Naive B cell (primary cell): ENCODE results near the gene OR2B6. TPM values are rescaled to one million over a fixed set of nuclear protein-coding genes. Genes with fewer than 3 reads are reported as not detected.
"Not testable (repeated sequence)": the region's sequence is repeated elsewhere in the genome, so short reads cannot be mapped to it uniquely, and the experiment has no call there.

Source experiments
- ATAC-seq, 2 donors: fragments of 150-1000 bp; cut with Tn5 transposase; 2 replicates each; pipeline ENCODE4 v1.10.0; 2021; ENCODE audit warnings: low read depth in 2 of 2, mild to moderate bottlenecking in 2 of 2, moderate library complexity in 2 of 2
- DNase-seq: peaks from one replicate; pipeline ENCODE4 v3.0.0; 2022
- H3K27ac Mint-ChIP-seq, 6 donors: one replicate each; pipeline ENCODE4 v1.8.0; 2020 to 2022; ENCODE audit warnings: mild to moderate bottlenecking in 6 of 6, mixed read lengths in 6 of 6, moderate library complexity in 5 of 6, inconsistent platforms in 2 of 6
- H3K27me3 Mint-ChIP-seq, 3 donors: one replicate each; pipeline ENCODE4 v1.8.0; 2021 to 2022; ENCODE audit warnings: mixed read lengths in 3 of 3, mild to moderate bottlenecking in 1 of 3
- H3K36me3 Mint-ChIP-seq, 2 donors: one replicate each; pipeline ENCODE4 v1.8.0; 2020 to 2022; ENCODE audit warnings: mixed read lengths in 2 of 2, inconsistent platforms in 1 of 2, mild to moderate bottlenecking in 1 of 2
- H3K4me1 Mint-ChIP-seq, 3 donors: one replicate each; pipeline ENCODE4 v1.8.0; 2020 to 2022; ENCODE audit warnings: mixed read lengths in 3 of 3, inconsistent platforms in 1 of 3, mild to moderate bottlenecking in 1 of 3, moderate library complexity in 1 of 3
- H3K4me3 Mint-ChIP-seq, 8 donors: one replicate each; pipeline ENCODE4 v1.8.0; 2020 to 2022; ENCODE audit warnings: mild to moderate bottlenecking in 8 of 8, mixed read lengths in 8 of 8, moderate library complexity in 8 of 8, inconsistent platforms in 2 of 8
- H3K9me3 Mint-ChIP-seq, 7 donors: one replicate each; pipeline ENCODE4 v1.8.0; 2020 to 2022; ENCODE audit warnings: mixed read lengths in 7 of 7, mild to moderate bottlenecking in 5 of 7, inconsistent platforms in 2 of 7, moderate library complexity in 1 of 7
- polyA plus RNA-seq, 6 donors: library from polyadenylated mRNA; unstranded; fragments of 300-500 nt; fragmentation: Illumina TruSeq; gene quantifications; one replicate each; pipeline ENCODE4 v1.2.3, GENCODE V29; 2021; ENCODE audit warnings: low read depth in 6 of 6

Gene OR2B6
- not detected for polyA plus RNA-seq

DNA sequence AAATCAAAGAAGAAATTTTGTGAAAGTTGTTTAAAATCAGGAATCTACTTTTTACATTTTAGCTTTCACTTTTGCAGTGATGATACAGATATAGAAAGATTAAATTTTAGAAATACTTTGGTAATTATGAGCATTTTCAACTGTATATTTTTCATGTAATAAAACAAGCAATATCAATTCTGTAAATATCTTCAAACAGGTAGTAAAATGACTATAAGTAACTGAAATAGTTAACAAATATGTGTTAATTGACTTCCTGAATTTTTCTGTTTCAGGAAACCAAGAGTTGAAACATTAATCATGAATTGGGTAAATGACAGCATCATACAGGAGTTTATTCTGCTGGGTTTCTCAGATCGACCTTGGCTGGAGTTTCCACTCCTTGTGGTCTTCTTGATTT lies at the start of gene OR2B6:
Gene OR2B6 (plus strand): TSS at position 301 of the 400 bp plus-strand sequence. CDS start 0 bp downstream, at position 301.
- Mint-ChIP-seq H3K27ac (peak within 1 kb of the TSS in 1 of 6 donors; percentile 57), H3K27me3 (peaks cover 9 to 11% (median 9%) of the 10 kb centered on the region in 3 donors), H3K4me1 (peaks cover 0 to 11% (median 0%) of the 10 kb centered on the region in 3 donors)

DNA sequence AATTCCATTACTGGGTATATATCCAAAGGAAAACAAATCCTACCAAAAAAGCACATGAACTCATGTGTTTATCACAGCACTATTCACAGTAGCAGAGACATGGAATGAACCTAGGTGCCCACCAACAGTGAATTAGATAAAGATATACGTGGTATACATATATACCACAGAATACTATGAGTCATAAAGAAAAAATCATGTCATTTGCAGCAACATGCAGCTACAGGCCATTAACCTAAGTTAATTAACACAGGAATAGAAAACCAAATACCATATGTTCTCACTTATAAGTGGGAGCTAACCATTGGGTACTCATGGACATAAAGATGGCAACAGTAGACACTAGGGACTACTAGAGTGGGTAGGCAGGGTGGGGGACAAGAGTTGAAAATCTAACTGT lies 49.0 kb upstream of the OR2B6 start:
- H3K36me3 Mint-ChIP-seq: no peaks in the 10 kb centered on the region
- no peaks in the 10 kb centered on the region for H3K9me3 Mint-ChIP-seq
- peaks cover 0 to 5% (median 4%) of the 10 kb centered on the region in 3 donors for H3K4me1 Mint-ChIP-seq
- no peak overlapping the region for H3K27ac Mint-ChIP-seq
- DNase-seq (no peak), ATAC-seq (no peak)
- no peak overlapping the region for H3K4me3 Mint-ChIP-seq
- H3K27me3 Mint-ChIP-seq: no peaks in the 10 kb centered on the region

More for the DNA sequence above, at the start of gene OR2B6:
- H3K9me3 Mint-ChIP-seq: no peaks in the 10 kb centered on the region
- no peak for ATAC-seq
- DNase-seq: no peak
- H3K4me3 Mint-ChIP-seq: no peak within 1 kb of the TSS
- H3K36me3 Mint-ChIP-seq: no peaks in the 10 kb centered on the region

DNA sequence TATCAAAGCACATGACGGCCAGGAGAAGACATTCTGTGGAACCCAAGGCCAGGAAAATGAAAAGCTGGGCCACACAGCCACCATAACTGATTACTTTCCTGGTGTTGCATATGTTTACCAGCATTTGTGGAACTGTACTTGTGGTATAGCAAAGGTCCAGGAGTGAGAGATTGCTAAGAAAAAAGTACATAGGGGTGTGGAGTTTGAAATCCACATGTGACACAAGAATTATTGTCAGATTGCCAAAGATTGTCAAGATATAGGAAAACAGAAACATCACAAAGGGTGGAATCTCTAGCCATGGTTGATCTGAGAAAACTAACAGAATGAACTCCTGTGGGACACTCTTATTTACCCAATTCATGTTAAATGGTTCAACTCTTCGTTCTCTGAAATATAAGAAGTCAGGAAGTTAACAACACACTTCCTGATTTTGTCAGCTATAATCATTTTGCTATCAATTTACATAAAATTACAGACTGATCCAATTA lies 45.0 kb upstream of the OR2B6 start, which contains the start of gene OR2B2:
Gene OR2B2 (minus strand): TSS at position 441 of the 491 bp plus-strand sequence. CDS start 77 bp downstream, at position 364.
- ATAC-seq (no peak), DNase-seq (no peak)
- Mint-ChIP-seq H3K27ac (no peak within 1 kb of the TSS), H3K4me1 (no peaks in the 10 kb centered on the region), H3K4me3 (peak within 1 kb of the TSS in 1 of 8 donors; percentile 53), H3K27me3 (no peaks in the 10 kb centered on the region), H3K36me3 (no peaks in the 10 kb centered on the region), H3K9me3 (no peaks in the 10 kb centered on the region)

DNA sequence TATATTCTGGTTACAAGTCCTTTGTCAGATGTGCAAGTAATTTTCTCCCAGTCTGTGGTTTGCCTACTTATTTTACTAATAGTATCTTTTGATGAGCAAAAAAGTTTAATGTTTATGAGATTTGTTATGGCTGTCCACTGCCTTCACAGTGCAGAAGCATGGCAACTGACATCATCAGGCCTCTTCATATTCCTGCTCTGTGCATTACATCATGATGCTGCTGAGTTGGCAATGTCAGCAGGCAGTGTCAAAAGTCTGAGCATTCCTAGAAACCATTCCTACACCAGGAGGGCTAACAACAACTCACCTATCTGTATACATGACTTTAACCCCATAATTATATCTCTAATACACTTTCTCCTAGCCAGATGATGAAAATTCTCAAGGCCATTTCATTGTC lies 34.1 kb upstream of the OR2B6 start:
- Mint-ChIP-seq H3K4me1 (peaks cover 0 to 3% (median 0%) of the 10 kb centered on the region in 3 donors), H3K9me3 (peaks cover 0 to 1% (median 0%) of the 10 kb centered on the region in 7 donors)
- DNase-seq: no peak

DNA sequence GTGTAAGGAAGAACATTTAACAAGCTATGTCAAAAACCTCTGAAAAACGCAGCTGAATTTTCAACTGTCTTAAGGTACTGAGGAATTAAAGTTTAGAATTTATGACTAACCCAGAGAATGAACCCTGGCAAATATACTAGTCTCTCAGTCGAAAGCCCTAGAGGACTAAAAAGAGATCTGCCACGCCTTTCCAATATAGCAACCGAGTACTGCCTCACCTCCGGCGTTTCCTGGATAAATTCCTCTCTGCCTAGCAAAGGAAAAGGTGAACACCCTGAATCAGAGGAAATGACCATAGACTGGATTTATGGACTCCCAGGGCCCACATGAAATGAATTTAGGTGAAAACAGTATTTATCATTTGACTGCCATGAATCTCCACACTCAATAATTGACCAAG lies 32.9 kb upstream of the OR2B6 start:
- Mint-ChIP-seq H3K4me3 (no peak overlapping the region), H3K27ac (no peak overlapping the region), H3K36me3 (peaks cover 0 to under 1% of the 10 kb centered on the region in 2 donors), H3K9me3 (peaks cover 0 to 5% (median 0%) of the 10 kb centered on the region in 7 donors), H3K27me3 (peaks cover 0 to 15% (median 0%) of the 10 kb centered on the region in 3 donors), H3K4me1 (peaks cover 0 to 3% (median 0%) of the 10 kb centered on the region in 3 donors)
- DNase-seq (no peak), ATAC-seq (no peak)

More for the DNA sequence above, 34.1 kb upstream of the OR2B6 start:
- Mint-ChIP-seq H3K27me3 (peaks cover 0 to 7% (median 0%) of the 10 kb centered on the region in 3 donors), H3K36me3 (no peaks in the 10 kb centered on the region), H3K4me3 (no peak overlapping the region), H3K27ac (no peak overlapping the region)
- no peak for ATAC-seq

DNA sequence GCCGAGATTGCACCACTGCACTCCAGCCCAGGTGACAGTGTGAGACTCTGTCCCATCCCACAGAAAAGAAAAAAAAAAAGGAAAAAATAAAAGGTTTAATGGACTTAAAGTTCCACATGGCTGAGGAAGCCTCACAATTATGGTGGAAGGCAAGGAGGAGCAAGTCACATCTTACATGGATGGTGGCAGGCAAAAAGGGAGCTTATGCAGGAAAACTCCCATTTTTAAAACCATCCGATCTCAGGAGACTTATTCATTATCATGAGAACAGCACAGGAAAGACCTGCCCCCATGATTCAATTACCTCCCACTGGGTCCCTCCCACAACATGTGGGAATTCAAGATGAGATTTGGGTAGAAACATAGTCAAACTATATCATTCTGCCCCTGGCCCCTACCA lies 29.0 kb upstream of the OR2B6 start:
- not testable (repeated sequence) for ATAC-seq, H3K4me1 Mint-ChIP-seq, DNase-seq, H3K4me3 Mint-ChIP-seq
- peak overlapping the region in 1 of 6 donors; percentile 85 for H3K27ac Mint-ChIP-seq
- peaks cover 0 to 21% (median 5%) of the 10 kb centered on the region in 3 donors for H3K27me3 Mint-ChIP-seq
- H3K36me3 Mint-ChIP-seq: peaks cover 8 to 11% of the 10 kb centered on the region in 2 donors
- peaks cover 5 to 12% (median 9%) of the 10 kb centered on the region in 7 donors for H3K9me3 Mint-ChIP-seq

DNA sequence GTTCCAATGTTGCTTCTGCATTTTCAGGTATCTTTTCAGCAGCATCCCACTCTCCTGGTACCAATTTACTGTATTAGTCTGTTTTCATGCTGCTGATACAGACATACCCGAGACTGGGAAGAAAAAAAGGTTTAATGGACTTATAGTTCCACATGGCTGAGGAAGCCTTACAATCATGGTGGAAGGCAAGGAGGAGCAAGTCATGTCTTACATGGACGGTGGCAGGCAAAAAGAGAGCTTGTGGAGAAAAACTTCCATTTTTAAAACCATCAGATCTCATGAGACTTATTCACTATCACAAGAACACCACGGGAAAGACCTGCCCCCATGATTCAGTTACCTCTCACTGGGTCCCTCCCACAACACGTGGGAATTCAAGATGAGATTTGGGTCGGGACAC lies 27.1 kb upstream of the OR2B6 start:
- not testable (repeated sequence) for H3K4me1 Mint-ChIP-seq, DNase-seq, ATAC-seq, H3K27ac Mint-ChIP-seq, H3K4me3 Mint-ChIP-seq
- Mint-ChIP-seq H3K9me3 (peaks cover 5 to 12% (median 9%) of the 10 kb centered on the region in 7 donors), H3K27me3 (peaks cover 0 to 21% (median 5%) of the 10 kb centered on the region in 3 donors), H3K36me3 (peaks cover 8 to 11% of the 10 kb centered on the region in 2 donors)

DNA sequence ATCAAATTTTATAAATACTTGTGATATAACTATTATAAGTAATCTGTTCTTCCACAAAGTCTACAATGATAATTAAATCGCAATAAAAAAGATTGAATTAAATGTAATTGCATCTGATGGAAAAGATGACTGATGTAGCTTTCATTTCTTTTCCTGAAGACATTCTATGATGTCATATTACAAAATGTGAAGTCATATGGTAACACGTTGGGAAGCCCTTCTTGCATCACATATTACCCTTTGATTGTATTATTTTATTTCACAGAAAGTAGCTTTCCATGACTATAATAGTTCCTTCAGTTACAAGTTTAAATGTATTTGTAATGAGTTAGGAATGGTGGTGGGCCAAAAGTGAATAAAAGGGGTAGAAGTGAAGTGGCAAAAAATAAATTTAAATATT lies 25.8 kb upstream of the OR2B6 start:
- Mint-ChIP-seq H3K9me3 (peaks cover 5 to 12% (median 9%) of the 10 kb centered on the region in 7 donors), H3K4me1 (no peaks in the 10 kb centered on the region), H3K27me3 (peaks cover 0 to 21% (median 5%) of the 10 kb centered on the region in 3 donors), H3K36me3 (peaks cover 8 to 11% of the 10 kb centered on the region in 2 donors), H3K4me3 (no peak overlapping the region), H3K27ac (no peak overlapping the region)
- ATAC-seq (no peak), DNase-seq (no peak)

DNA sequence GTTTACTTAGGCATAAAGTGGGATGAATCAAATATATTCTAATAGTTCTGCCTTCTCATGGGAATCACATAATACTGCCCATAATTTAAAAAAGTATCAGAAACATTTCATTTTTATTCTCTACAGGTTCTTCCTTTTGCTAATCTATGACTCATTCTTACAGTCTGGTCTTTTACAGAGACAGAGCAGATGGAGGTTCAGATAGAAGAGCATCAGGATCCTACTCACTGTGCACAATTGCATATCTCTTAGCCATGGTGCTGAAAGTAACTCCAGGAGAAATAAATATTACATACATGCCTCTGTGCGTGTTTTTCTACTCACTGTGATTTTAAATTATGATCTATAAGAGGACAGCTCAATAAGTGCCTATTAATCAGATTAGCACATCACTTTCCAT lies 16.3 kb upstream of the OR2B6 start:
- Mint-ChIP-seq H3K27ac (no peak overlapping the region), H3K36me3 (no peaks in the 10 kb centered on the region), H3K4me1 (no peaks in the 10 kb centered on the region), H3K4me3 (no peak overlapping the region), H3K27me3 (peaks cover 9 to 41% (median 28%) of the 10 kb centered on the region in 3 donors), H3K9me3 (peaks cover 0 to 8% (median 0%) of the 10 kb centered on the region in 7 donors)
- DNase-seq (no peak), ATAC-seq (no peak)

DNA sequence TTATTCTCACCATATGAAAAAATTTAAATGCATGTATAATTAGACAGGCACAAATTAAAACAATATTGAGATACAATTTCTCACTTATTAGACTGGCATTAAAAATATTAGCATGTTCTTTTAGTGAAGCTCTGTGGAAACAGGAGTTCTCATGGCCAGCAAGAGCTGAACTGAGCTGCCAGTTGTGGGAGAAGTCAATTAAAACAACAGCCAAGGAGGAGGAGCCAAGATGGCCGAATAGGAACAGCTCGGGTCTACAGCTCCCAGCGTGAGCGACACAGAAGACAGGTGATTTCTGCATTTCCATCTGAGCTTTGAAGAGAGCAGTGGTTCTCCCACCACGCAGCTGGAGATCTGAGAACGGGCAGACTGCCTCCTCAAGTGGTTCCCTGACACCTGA lies 14.0 kb upstream of the OR2B6 start:
- H3K9me3 Mint-ChIP-seq, H3K27ac Mint-ChIP-seq: not testable (repeated sequence)
- H3K27me3 Mint-ChIP-seq: peaks cover 9 to 38% (median 21%) of the 10 kb centered on the region in 3 donors

DNA sequence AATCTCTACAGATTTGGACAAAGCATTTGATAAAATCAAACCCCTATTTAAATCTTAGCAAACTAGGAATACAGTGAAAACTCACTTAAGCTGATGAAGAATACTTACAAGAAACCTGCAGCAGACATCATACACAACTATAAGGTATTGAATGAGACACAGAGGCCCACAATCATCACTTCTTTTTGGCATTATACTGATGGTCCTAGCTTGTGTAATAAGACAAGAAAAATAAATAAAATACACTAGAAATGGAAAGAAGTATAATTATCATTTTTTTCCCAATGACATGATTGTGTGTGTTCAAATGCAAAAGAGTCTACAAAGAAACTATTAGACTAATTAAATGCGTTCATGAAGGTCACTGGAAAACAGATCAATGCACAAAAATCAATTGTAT lies 8.8 kb upstream of the OR2B6 start:
- Mint-ChIP-seq H3K4me1 (no peaks in the 10 kb centered on the region), H3K9me3 (peaks cover 2 to 18% (median 10%) of the 10 kb centered on the region in 7 donors), H3K4me3 (no peak overlapping the region), H3K27ac (no peak overlapping the region), H3K36me3 (no peaks in the 10 kb centered on the region), H3K27me3 (peaks cover 0 to 26% (median 0%) of the 10 kb centered on the region in 3 donors)
- DNase-seq (no peak), ATAC-seq (no peak)

More for the DNA sequence above, 14.0 kb upstream of the OR2B6 start:
- H3K4me1 Mint-ChIP-seq, DNase-seq, H3K36me3 Mint-ChIP-seq, ATAC-seq, H3K4me3 Mint-ChIP-seq: not testable (repeated sequence)

DNA sequence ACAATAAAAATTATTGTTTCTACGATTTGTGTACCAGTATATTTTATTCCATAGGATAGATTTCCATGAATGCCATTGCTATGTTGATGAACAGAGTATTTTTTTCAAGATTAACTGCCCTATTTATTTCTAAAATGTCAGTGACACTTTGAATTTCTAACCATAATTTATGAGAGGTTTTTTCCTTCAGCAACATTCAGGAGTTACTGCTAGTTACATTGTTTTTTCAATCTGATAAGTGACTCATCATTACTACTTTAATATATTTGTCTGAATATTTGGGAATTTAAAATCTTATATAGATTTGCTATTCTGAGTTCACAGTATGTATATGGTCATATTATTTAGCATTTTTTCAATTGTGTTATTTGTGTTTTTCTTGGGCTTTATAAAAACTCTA lies 6.0 kb upstream of the OR2B6 start:
- Mint-ChIP-seq H3K36me3 (no peaks in the 10 kb centered on the region), H3K27me3 (peaks cover 0 to 27% (median 3%) of the 10 kb centered on the region in 3 donors), H3K4me1 (no peaks in the 10 kb centered on the region), H3K4me3 (no peak overlapping the region), H3K9me3 (peaks cover 2 to 18% (median 6%) of the 10 kb centered on the region in 7 donors), H3K27ac (no peak overlapping the region)
- no peak for ATAC-seq
- no peak for DNase-seq

DNA sequence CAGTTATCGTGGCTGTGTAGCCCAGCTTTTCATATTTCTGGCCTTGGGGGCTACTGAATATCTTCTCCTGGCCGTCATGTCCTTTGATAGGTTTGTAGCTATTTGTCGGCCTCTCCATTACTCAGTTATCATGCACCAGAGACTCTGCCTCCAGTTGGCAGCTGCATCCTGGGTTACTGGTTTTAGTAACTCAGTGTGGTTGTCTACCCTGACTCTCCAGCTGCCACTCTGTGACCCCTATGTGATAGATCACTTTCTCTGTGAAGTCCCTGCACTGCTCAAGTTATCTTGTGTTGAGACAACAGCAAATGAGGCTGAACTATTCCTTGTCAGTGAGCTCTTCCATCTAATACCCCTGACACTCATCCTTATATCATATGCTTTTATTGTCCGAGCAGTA lies 475 bp downstream of the OR2B6 start:
- DNase-seq (no peak), ATAC-seq (no peak)
- no peak overlapping the region for H3K27ac Mint-ChIP-seq
- no peaks in the 10 kb centered on the region for H3K36me3 Mint-ChIP-seq
- H3K9me3 Mint-ChIP-seq: no peaks in the 10 kb centered on the region
- no peak overlapping the region for H3K4me3 Mint-ChIP-seq
- peaks cover 7 to 11% (median 9%) of the 10 kb centered on the region in 3 donors for H3K27me3 Mint-ChIP-seq
- H3K4me1 Mint-ChIP-seq: peaks cover 0 to 13% (median 0%) of the 10 kb centered on the region in 3 donors

DNA sequence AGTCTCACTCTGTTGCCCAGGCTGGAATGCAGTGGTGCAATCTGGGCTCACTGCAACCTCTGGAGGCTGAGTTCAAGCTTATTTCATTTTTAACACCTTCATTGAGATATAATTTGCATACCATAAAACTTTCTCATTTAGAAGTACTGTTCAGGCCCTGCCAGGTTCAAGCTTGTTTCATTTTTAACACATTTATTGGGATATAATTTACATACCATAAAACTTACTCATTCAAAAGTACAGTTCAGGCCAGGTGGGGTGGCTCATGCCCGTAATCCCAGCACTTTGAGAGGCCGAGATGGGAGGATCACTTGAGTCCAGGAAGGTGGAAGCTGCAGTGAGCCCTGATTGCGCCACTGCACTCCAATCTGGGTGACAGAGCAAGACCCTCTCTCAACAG lies 5.5 kb downstream of the OR2B6 start:
- H3K27me3 Mint-ChIP-seq: peaks cover 5 to 8% (median 6%) of the 10 kb centered on the region in 3 donors
- H3K27ac Mint-ChIP-seq: no peak overlapping the region
- peaks cover 0 to 12% of the 10 kb centered on the region in 2 donors for H3K36me3 Mint-ChIP-seq
- no peak for DNase-seq
- H3K9me3 Mint-ChIP-seq: peaks cover 1 to 18% (median 7%) of the 10 kb centered on the region in 7 donors
- no peak overlapping the region for H3K4me3 Mint-ChIP-seq
- H3K4me1 Mint-ChIP-seq: peaks cover 20 to 40% (median 20%) of the 10 kb centered on the region in 3 donors
- no peak for ATAC-seq
